ENCODE data around the gene TBL1X.

The TBL1X gene

GRCh38 chrX:9682861-9683260, 218.0 kb downstream of the TBL1X start:
- TF ChIP-seq CTCF (IDR thresholded peaks at IDR 0.05; ENCODE audit: low read depth, low read length) (no peak), POLR2A (IDR thresholded peaks at IDR 0.05; ENCODE audit: extremely low read depth, insufficient read length) (no peak), MYC (IDR thresholded peaks at IDR 0.05; ENCODE audit: low read depth, low read length) (no peak)
- TF ChIP-seq, protein P1, sequence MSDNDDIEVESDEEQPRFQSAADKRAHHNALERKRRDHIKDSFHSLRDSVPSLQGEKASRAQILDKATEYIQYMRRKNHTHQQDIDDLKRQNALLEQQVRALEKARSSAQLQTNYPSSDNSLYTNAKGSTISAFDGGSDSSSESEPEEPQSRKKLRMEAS (IDR thresholded peaks at IDR 0.05; ENCODE audit: low read depth, low read length): no peak
- DNase-seq (ENCODE audit: low read depth): no peak
- no peak overlapping the region for H3K4me3 ChIP-seq (ENCODE audit: low read depth, low read length)

GRCh38 chrX:9683350-9683749, 218.5 kb downstream of the TBL1X start:
- no peak for TF ChIP-seq CTCF (IDR thresholded peaks at IDR 0.05; ENCODE audit: low read depth, low read length)
- no peak overlapping the region for H3K4me3 ChIP-seq (ENCODE audit: low read depth, low read length)
- no peak for DNase-seq (ENCODE audit: low read depth)

DNA sequence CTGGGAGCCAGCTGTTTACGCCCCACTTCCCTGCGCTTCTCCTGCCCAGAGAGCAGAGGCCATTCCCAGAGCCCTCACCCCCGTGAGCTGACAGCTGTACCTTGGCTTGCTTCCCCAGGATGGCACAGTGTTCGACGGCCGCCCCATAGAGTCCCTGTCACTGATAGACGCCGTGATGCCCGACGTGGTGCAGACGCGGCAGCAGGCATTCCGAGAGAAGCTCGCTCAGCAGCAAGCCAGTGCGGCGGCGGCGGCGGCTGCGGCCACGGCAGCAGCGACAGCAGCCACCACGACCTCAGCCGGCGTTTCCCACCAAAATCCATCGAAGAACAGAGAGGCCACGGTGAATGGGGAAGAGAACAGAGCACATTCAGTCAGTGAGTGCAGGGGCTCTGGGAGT, 223.0 kb downstream of the TBL1X start:
- DNase-seq (ENCODE audit: low read depth): no peak
- TF ChIP-seq, protein P1 (IDR thresholded peaks at IDR 0.05; ENCODE audit: low read depth, low read length): no peak
- TF ChIP-seq MYC (IDR thresholded peaks at IDR 0.05; ENCODE audit: low read depth, low read length) (no peak), CTCF (IDR thresholded peaks at IDR 0.05; ENCODE audit: low read depth, low read length) (no peak), POLR2A (IDR thresholded peaks at IDR 0.05; ENCODE audit: extremely low read depth, insufficient read length) (no peak)
- no peak overlapping the region for H3K4me3 ChIP-seq (ENCODE audit: low read depth, low read length)

- no peak for DNase-seq (ENCODE audit: low read depth)
- no peak overlapping the region for H3K4me3 ChIP-seq (ENCODE audit: low read depth, low read length)
- TF ChIP-seq MYC (IDR thresholded peaks at IDR 0.05; ENCODE audit: low read depth, low read length): no peak
- TF ChIP-seq POLR2A (IDR thresholded peaks at IDR 0.05; ENCODE audit: extremely low read depth, insufficient read length): no peak
Observed at GRCh38 chrX:9688833-9689232, 224.0 kb downstream of the TBL1X start.

- no peak for DNase-seq (ENCODE audit: low read depth)
- TF ChIP-seq MYC (IDR thresholded peaks at IDR 0.05; ENCODE audit: low read depth, low read length) (no peak), CTCF (IDR thresholded peaks at IDR 0.05; ENCODE audit: low read depth, low read length) (no peak), POLR2A (IDR thresholded peaks at IDR 0.05; ENCODE audit: extremely low read depth, insufficient read length) (no peak)
- TF ChIP-seq, protein P1 (IDR thresholded peaks at IDR 0.05; ENCODE audit: low read depth, low read length): no peak
- no peak overlapping the region for H3K4me3 ChIP-seq (ENCODE audit: low read depth, low read length)
Observed at GRCh38 chrX:9690046-9690445, 225.2 kb downstream of the TBL1X start.

DNA sequence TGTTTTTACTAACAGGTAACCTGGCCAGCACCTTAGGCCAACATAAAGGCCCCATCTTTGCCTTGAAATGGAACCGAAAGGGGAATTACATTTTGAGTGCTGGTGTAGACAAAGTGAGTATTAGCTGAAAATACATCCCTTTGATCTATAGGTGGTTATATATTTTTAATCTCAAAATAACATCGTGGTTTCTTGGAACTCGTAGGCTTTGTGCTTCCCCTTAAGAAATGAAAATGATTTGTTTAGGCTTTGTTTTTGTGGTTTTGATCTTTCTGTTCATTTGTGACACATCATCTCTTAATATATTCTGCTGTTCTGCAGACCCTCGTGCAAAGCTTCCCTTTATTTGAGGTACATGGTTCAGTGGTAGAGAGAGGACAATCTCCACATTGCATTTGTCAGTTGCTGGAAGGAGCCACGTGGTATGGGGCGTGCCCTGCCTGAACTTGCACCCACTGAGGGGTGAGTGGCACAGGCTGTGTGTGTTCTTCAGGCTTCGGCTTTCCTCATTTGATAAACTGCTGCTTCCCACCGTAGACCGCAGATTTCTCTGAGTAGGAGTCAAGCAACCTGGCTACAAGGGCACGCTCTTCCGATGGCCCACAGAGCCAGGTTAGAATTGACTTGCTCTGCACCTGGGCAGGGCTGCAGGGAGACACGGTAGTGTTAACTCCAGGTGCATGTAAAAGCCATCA, 228.6 kb downstream of the TBL1X start:
- no peak for DNase-seq (ENCODE audit: low read depth)
- TF ChIP-seq MYC (IDR thresholded peaks at IDR 0.05; ENCODE audit: low read depth, low read length) (no peak), POLR2A (IDR thresholded peaks at IDR 0.05; ENCODE audit: extremely low read depth, insufficient read length) (no peak), CTCF (IDR thresholded peaks at IDR 0.05; ENCODE audit: low read depth, low read length) (no peak)
- TF ChIP-seq, protein P1 (IDR thresholded peaks at IDR 0.05; ENCODE audit: low read depth, low read length): no peak
- no peak overlapping the region for H3K4me3 ChIP-seq (ENCODE audit: low read depth, low read length)

Data from NB4 (cell line).